Fibroblast of the conjunctiva (primary cell): ENCODE results near the gene NCOR2.
A peak's percentile ranks its signal among the peaks of the same experiment; 100 is the strongest.

Experiments
- DNase-seq: peaks from one replicate; pipeline ENCODE4 v3.0.0-alpha.2; 2010; ENCODE audit warnings: low read depth

Gene NCOR2

DNA sequence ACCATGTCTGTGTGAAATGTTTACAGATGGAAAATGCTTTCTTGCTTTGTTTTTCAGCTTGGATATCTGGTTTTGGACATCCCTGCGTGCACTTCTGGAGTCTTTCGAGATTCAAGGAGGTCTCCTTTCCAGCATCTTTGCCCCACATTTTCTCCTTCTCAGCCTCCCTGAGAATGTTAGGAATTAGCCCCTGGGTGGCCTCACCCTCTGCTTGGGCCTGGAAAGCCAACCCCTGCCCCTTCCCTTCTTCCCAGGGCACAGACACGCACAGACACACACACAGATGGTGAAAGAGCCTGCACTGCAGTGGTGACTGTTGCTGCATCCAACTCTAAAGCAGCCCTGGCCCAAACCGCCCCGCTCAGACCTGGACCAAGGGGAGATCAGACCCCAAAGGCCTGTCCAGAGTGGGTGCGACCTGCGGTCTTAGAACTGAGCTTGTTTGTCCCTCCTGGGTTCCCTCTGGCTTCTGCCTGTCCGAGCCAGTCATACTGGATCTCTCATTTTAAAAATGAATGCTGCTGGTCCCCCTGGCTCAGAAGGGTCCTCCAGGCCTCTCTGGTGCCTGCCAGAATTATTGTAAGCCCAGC is 8.7 kb upstream of the NCOR2 start:
- no peak for DNase-seq

DNA sequence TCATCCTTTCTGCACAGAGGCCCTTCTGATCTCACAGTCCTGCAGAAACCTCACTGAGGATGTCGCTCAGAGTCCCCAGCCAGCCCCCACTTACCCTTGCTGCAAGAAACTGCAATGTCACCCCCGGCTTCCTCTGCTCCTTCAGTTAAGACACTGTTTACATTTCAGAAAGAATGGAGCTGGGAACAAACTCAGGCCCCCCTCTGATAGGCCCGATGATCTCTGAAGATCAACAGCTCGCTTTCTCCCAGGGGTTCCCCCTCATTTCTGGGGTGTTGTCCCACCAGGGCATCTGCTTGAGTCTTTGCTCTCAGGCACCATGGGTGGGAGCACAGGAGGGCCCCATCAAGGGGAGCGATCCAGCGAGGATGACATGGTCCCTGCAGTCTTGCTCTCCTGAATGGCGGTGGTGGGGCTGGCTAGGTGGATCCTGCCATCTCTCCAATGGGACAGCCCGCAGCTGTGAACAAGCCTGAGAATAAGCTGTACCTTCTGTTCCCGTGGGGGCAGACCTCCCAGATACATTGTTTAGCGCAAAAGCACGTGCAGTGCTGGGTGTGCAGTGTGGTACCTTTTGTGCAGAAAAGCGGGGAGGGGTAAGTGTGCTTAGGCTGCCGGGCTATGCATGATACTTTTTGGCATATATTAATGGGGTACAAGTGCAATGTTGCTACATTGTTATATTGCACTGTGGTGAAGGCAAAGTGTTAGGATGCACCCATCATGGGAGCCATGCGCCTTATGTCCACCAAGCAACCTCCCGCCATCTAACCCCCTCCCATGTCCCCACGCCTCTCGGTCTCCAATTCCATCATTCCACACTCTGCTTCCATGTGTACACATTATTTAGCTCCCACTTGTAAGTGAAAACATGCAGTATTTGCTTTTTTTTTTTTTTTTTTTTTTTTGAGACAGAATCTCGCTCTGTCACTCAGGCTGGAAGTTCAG is 6.7 kb upstream of the NCOR2 start:
- DNase-seq, result no peak

DNA sequence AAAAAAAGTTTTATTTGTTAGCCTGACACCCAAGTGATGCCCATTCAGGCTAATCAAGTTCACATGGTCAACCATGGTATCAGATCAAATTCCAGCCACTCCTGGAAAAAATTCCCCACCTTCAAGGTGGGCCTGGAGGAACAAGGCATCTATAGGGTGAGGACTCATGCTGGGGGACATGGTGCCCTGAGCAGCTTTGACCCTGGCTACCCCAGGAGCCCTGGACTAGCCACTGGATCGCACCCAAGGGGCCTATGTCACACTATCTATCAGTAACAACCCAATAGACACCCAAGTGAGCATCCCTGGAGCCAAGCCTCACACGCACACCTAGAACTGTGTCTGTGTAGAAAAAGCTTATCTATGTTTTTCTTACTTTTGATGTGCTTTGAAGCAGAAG is 4.1 kb upstream of the NCOR2 start:
- DNase-seq, result no peak

DNA sequence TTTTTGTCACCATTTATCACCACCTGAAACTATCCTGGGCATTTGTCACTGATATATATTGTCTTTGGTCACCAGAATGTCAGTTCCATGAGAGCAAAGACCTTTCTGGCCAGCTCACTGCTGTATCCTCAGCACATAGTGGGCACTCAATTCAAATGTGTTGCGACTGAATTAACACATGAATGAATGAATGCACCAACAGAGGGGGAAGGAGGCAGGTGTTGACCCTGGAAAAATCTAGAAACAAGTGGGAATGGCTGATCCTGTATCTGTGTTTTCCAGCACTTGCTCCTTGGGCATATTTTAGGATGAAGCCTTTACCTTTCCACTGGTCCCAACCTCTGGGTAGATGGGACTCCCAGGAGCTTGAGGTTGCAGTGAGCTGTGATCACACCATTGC is 3.4 kb upstream of the NCOR2 start:
- DNase-seq, result no peak

DNA sequence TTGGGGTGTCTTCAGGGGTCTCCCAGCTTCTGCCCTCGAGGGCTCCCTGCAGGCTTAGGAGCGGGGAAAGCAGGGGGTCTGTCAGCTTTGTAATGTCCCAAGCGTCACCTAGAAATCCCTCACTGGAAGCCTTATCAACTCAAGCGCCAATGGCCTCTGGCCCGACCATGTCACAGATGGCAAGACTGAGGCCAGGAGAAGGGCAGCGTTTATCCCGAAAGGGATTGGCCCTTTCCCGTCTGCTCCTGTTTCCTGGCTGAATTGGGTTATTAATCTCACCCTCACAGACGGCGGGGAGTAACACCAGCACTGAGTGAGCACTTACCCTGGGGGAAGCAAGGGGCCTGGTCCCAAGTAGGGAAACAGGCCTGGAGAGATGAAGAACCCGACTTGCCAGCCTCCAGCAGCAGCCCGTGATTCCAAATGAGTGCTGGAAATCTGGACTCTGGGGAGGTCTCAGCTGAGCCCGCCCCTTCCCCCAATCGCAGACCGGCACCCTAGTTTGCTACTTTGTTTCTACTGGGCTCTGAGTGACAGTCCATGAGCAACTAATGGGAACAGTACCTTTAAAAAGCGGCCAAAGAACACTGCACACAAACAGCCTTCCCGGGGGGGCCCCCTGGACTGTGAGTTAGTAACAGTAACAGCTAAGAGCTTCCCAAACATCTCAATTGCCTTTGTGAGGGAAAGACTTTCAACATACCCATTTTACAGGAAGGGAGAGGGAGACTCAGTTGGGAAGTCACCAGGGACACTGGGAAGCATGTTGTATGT is 2.1 kb upstream of the NCOR2 start:
- no peak for DNase-seq

DNA sequence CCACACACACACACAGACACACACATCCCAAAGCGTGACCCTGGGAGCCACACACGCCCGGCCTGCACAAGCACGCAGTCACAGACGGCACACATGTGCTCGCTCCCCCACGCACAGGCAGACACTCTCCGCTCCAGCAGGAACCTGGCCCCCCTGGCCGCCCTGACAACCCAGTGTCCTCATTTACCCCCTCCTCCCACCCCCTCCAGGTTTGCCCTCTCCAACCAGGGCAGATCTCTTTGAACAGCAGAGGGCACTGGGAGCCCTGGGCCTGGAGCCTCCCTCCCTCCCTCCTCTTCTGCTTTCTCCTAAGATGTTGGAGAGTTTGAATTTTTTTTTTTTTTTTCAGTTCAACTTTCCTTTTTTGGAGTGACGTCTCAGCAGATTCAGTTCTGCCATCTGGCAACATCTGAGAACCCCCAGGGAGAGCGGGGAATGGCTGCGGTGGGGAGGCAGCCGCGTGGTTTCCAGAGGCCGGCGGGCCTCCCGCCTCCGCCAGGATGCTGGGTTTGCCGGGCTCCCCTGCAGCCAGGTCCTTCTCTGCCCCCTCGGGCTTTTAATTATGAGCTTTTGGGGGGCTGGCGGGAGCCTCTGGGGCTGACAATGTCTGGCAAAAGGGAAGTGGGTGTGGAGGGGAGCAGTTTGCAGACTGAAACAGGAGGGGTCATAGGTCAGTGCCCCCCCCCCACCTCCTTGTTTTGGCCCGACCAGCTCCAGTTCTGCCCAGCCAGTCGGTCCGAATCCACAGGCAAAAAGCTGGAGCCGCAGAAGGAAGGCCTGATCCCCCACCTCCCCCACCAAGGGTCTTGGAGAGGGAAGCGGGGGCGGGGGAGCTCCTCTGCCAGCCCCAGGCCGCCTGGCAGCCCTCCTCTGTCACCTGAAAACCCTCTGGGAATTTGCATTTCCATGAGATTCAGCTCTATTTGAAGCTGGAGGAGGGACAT is 1.3 kb upstream of the NCOR2 start:
- DNase-seq, result peak; percentile 93

DNA sequence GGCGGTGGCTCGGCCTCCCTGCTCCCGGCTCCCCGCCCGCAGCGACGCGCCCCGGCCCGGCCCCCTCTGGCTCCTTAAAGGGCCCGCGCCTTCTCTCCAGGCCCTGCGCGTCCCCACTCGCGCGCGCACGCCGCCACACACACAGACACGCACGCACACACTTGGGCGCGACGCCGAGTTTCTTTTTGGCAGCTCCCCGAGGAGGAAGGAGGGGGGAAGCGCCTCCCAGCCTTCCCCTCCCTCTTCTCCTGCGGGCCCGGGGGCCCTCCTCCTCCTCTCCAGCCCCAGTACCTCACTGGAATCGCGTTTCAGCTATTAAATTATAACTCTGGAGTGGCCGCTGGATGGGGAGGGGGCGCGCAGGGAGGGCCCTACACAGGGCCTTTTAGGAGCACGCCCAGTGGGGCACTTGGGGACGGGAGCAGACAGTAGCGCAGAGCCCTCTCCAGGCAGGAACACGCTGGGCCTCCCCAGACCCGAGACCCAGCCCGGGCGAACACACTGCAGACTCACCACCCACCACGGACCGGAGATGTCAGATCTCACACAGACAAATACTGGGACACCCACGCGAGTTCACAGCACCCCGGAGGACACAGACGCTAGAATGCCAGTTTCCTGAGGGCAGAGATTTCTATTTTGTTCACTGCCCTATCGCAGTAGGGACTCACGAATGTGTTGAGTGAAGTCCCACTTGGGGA is 411 bp upstream of the NCOR2 start:
- DNase-seq, result peak; percentile 90

DNA sequence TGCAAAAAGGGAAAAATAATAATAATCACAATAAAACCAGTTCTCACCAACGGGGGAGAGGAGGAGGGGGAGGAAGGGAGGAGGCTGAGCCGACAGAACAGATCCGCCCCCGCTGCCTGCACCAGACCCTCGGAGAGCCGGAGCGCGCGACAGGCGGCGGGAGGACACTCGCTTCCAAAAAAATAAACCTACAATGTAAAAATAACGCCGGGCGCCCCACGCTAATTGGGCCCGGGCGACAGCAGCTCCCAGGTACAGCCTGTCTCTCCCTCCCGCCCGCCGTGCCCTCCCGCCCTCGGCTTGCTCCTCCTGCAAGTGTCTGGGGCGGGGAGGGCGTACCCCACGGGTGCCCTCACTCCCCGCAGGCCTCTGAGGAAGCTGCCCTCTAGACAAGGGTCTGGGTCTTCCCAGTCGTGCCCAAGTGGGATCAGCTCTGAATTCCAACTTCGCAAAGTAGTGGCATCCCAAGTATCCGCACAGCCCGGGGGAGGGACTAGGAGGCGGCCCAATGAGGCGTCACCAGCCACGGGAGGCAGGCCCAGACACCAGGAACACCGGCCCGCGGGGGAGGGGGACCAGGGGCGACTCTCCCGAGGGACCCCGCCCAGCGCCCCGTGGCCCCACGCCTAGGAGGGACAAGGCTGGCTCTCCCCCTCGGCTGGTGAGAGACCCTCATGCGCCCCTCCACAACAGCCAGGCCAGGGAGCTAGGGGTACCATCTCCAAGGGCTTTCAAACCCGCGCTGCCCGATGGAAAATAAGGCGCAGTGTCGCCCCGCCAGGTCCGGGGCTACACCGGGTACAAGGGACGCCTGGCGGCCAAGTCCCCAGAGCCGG is 1.0 kb downstream of the NCOR2 start:
- peak; percentile 17 for DNase-seq

DNA sequence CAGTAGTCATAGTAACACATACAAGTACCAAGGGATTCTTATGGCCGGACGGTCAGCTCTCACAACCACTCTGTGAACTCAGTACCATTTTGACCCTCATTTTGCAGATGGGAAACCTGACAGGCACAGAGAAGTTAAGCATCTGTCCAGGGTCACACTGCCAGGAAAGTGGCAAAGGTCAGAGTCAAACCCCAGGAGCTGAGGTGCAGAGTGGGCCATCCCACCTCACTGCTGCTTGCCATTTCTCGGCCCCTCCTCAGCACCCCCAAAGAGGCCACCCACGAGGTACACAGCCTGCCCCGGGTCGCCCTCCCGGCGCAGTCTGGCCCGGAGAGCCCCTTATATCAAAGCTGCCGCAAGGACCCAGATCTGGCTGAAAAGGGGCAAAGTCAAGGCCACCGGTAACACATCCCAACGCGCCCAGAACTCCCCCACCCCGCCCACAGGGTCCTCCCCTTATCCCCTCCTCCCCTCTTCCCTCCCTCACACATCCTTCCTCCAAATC is 1.7 kb downstream of the NCOR2 start:
- DNase-seq, result no peak

DNA sequence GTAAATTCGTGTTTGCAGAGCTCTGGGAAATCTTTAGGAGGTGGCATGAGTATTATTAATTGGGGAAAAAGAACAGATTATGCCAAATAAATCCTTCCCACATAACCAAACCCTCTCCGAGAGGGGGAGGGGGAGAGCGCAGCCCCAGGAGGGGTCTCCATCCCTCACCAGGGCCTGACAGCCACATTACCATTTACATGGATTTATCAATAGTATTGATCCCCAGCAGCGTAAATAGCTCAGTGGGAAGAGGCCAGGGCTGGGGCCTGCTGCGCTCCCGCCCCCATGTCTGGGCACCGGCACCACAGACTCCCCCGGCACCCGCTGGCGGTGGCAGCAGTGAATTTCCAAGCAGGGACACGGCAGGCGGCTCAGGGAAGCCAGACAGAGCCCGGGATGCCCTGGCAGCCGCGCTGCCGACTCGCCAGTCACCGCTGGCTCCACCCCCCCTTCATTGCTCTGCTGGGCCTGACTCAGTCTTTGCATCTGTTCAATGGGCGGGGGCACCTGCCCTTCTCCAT is 2.4 kb downstream of the NCOR2 start:
- DNase-seq, result no peak

DNA sequence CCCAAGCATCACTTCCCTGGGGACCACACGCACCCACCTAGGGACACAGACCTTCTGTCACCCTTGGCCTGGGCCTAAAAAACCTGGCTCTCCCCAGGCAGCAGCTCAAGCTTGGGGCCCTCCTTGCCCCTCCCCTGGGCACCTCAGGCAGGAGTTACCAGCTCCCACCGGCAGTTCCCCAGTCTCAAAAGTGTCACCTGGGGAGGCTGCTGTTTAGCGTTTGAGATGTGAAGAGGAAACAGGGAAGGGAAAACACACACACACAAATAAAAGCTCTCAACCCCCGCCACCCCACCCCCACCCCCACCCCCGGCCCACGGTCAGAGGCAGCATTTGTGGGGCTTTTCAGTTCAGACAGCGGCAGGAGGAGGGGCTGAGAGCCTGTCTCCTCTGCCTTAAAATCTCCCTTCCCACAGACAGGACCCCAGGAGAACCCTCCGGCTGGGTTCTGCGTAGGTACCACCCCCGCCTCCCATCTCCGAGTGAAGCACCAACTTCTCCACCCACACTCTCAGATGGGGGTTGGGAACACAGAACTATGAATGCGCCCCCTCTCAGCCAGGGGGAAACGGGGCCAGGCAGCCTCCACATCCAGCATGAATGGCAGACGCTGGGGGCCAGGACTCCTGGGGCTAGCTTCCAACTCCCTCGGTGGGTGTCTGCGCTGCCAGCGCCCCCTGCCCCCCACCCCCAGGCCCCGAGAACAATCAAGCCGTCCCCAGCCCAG is 3.0 kb downstream of the NCOR2 start:
- DNase-seq, result no peak

DNA sequence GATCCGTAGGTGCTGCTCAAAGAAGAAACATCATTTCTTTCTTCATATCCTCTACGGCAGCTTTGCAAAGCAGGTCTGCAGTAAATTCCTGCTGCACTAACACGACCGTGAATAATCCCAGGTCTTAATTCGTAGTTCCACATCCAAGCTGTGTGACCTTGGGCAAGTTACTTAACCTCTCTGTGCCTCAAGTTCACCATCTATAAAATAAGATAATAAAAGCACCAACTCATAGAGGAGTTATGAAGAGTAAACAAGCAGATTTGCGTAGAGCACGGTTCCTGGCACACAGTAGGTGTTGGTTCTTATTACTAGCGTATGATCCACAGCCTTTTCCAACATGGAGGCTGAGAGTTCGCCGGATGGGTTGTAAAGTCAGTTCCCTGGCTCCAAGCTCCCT is 3.6 kb downstream of the NCOR2 start:
- DNase-seq, result no peak

DNA sequence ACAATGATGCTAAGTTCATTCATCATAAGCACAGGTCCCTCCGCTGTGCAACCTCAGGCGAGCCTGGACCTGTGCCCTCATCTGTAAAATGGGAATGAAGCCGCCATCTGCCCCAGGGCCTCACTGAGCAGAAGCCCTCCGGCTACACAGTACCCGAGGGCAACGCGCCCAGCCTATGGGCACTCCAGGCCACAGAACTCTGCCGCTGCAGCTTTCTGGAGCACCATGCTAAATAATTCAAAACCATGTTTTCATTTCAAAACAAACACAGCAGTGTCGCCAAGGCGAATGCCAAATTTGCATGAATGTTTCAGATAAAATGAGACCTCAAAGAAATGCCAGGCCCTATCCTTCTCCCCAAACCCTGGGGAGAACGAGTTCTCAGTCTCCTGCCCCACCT is 4.0 kb downstream of the NCOR2 start:
- DNase-seq, result no peak

DNA sequence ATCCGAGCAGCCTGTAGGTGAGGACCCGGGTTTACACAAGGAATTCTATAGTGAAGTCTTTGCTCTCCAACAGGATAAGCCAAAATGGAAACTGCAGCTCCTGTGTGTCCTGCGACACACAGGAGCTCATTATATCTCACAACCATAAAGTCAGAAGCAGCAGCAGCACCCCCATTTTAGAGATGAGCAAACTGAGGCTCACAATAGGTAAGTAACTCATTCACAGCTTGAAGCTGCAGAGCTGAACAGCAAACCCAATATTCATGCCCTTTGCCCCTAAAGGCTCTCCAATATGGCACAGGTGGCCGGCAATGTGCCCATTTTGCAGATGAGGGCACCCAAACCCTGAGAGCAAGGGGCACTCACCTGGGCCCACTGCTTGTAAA is 4.6 kb downstream of the NCOR2 start:
- no peak for DNase-seq

DNA sequence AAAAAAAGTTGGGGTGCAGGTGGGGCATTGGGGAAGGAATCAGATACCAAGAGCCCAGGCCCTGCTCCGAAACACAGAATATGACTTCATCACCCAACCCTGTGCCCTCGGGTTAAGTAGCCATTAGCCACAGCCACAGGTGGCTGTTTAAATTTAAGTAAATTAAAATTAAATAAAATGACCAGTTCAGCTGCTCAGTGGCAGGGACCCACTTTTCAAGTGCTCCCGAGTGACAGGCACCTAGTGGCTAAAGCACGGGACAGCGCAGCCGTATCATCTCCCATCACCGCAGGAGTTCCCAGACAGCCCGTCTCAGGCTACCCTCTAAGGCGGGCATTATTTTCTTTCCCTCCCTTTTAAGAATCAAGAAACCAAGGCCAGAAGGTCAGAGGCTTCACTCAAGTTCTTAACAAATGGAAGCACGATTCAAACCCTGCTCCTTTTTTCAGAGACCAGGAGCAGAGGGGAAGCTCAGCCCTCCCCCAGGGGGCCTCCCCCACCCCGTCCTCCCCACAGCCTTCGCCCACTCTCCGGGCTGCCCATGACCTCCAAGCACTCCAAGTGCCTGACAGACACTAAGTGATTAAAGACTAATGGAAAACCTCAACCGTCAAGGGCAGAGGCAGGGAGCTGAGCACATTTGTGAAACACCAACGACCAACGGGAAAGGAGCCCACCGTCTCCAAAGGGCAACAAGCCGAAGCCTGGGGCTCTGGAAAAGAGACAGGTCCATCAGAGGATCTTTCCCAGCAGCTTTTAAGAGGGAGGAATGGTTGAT is 5.2 kb downstream of the NCOR2 start:
- no peak for DNase-seq

DNA sequence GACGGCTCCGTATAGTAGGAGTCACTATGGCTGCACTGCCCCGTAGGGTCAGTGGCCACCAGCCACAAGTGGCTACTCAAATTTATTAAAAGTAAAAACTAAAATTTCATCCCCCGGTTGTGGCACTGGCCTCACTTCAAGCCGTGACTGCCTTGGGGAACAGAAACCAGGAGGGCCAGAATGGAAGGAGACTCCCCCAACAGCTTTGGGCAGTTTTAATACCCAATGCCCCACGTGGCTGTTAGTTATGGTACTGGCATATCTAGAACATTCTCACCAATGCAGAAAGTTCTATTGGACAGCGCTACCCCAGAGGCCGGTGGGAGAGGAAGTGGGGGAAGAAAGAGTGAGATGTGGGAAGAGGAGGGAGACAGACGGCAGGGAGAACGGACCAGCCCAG is 6.2 kb downstream of the NCOR2 start:
- no peak for DNase-seq

DNA sequence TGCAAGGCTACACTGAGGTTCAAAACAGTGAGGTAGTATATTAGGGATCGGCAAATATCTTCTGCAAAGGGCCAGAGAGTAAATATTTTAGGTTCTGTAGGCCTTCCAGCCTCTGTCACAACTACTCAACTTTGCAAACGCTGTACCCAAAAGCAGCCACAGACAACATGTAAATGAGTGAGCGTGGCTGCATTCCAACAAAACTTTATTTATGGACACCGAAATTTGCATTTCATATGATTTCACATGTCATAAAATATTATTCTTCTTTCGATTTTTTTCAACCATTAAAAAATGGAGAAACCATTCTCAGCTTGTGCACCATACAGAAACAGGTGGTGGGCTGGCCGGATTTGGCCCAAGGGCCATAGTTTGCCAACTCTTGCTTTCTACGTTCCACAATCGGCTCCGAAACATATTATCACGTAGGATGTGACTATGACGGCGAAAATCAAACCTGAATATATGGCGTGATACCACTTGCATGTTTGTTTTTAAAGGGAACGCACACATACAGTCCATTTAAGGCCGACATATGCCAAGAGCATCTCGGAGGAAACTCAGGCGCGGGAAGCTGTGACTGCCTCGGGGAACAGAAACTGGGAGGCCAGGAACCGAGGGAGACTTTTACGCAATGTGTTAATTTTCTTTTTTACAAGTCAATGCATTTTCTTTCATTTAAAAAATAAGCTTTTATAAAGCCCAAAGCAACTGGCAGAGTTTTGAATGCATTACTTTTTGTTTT is 7.1 kb downstream of the NCOR2 start:
- DNase-seq, result no peak
